Stomach (tissue), 9 donors: ENCODE results near the gene FAM20C. TPM values are rescaled to one million over a fixed set of nuclear protein-coding genes. Genes with fewer than 3 reads are reported as not detected.

Experiments used
- DNase-seq, 2 donors: peaks; one replicate each; pipeline versions ENCODE4 v3.0.0 to v3.0.0-alpha.2; 2013 to 2019
- H3K27ac ChIP-seq, 5 donors: fragments of 200-600 bp in 4 of 5; sonication (generic) in 4 of 5; one replicate each; pipeline ENCODE4 v1.5.1; 2013 to 2019; ENCODE audit warnings: mild to moderate bottlenecking in 1 of 5, moderate library complexity in 1 of 5
- H3K27me3 ChIP-seq, 3 donors: fragments of 200-600 bp; sonication (generic); one replicate each; pipeline ENCODE4 v1.5.1; 2017 to 2019; ENCODE audit warnings: mixed run types in 1 of 3
- H3K36me3 ChIP-seq, 4 donors: fragments of 200-600 bp; sonication (generic); 1 replicate in 3 of 4; 2 replicates in 1 of 4; pipeline ENCODE4 v1.5.1; 2016 to 2019
- H3K4me1 ChIP-seq, 4 donors: fragments of 200-600 bp; sonication (generic); one replicate each; pipeline ENCODE4 v1.5.1; 2016 to 2019
- H3K4me3 ChIP-seq, 4 donors: fragments of 200-600 bp; sonication (generic) in 3 of 4; one replicate each; pipeline ENCODE4 v1.5.1; 2016 to 2019; ENCODE audit warnings: mild to moderate bottlenecking in 1 of 4
- H3K9me3 ChIP-seq, 4 donors: fragments of 200-600 bp; sonication (generic); one replicate each; pipeline ENCODE4 v1.5.1; 2016 to 2019
- EP300 ChIP-seq: sonication (generic); formaldehyde crosslinking; IDR thresholded peaks from one replicate; pipeline ENCODE4 v1.6.1; 2017; ENCODE audit warnings: antibody characterized with exemption
- POLR2A ChIP-seq, 4 donors: fragments of 450-650 bp; IDR thresholded peaks; one replicate each; pipeline ENCODE4 v1.6.1; 2016; ENCODE audit warnings: antibody characterized with exemption in 4 of 4, control low read depth in 2 of 4, mild to moderate bottlenecking in 1 of 4, moderate library complexity in 1 of 4
- POLR2AphosphoS5 ChIP-seq, 3 donors: sonication (generic); formaldehyde crosslinking; IDR thresholded peaks; one replicate each; pipeline ENCODE4 v1.6.1; 2016; ENCODE audit warnings: antibody characterized with exemption in 3 of 3
- WGBS, 5 donors: extraction: QIAGEN DNeasy Blood & Tissue Kit in 3 of 5; methylation state at CpG; one replicate each; pipeline versions ENCODE4 v1.1.5 to v1.1.7; 2013 to 2018; 5-methylcytosine and 5-hydroxymethylcytosine counted together
- intact Hi-C: fragments of 100-400 bp; cut with DNase I; formaldehyde crosslinking; loops from one replicate; pipeline ENCODE4 v1.15.1; 2023; ENCODE audit warnings: low total_unique reads
- polyA plus RNA-seq, 3 donors: library from polyadenylated mRNA; stranded (reverse); fragments of 200-250 nt; gene quantifications; one replicate each; pipeline ENCODE4 v1.2.3, GENCODE V29; 2013
- total RNA-seq, 5 donors: library from RNA; depleted of rRNA; stranded (reverse); fragments of >200 nt; gene quantifications; one replicate each; pipeline versions ENCODE4 v1.1.0 to v1.2.3, GENCODE V29; 2014 to 2016
- TF ChIP-seq, protein P1 (sequence below), 7 experiments: fragments of 450-650 bp in 4 of 7; fragments of 200-600 bp in 3 of 7; sonication (generic) in 3 of 7; IDR thresholded peaks; one replicate each; pipeline ENCODE4 v1.5.1; 2016 to 2019; ENCODE audit warnings: antibody characterized with exemption in 7 of 7, control low read depth in 2 of 7, mild to moderate bottlenecking in 1 of 7
- donor health status: healthy with polysubstance abuse.
- donor health status: Bipolar disorder and iron deficiency.
- donor health status: healthy.

FAM20C gene
- total and polyA plus RNA-seq, 8 donors = 19.1 to 89.8 (median 34.5) TPM

DNA sequence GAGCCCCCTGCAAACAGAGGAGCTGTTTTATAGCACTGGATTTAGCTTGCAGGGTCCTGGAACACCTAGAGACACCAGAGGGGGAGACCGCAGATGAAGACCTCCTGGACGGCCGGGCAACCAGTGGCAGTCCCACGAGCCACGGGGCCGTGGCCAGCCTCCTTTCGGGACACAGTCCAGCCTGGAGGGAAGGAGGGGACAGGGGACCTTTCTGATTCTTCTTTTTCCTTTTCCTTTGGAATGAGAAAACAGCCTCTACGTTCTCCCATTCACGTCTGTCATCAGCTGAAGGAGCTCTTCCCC, 35.4 kb upstream of the FAM20C start:
- Histone ChIP-seq H3K27ac (no peak overlapping the region), H3K9me3 (no peaks in the 10 kb centered on the region), H3K27me3 (no peaks in the 10 kb centered on the region), H3K4me3 (no peak overlapping the region), H3K36me3 (no peaks in the 10 kb centered on the region), H3K4me1 (peaks cover 4 to 27% (median 14%) of the 10 kb centered on the region in 4 donors)
- intact Hi-C loops = no loop called here
- no peak for DNase-seq
- WGBS, 5 donors = 72 to 96% (median 89%) methylated on average over 5 to 9 of the region's 9 CpGs
- TF ChIP-seq EP300 (no peak), POLR2A (IDR thresholded peaks at IDR 0.05) (no peak), POLR2AphosphoS5 (IDR thresholded peaks at IDR 0.05) (no peak)
- TF ChIP-seq, protein P1, sequence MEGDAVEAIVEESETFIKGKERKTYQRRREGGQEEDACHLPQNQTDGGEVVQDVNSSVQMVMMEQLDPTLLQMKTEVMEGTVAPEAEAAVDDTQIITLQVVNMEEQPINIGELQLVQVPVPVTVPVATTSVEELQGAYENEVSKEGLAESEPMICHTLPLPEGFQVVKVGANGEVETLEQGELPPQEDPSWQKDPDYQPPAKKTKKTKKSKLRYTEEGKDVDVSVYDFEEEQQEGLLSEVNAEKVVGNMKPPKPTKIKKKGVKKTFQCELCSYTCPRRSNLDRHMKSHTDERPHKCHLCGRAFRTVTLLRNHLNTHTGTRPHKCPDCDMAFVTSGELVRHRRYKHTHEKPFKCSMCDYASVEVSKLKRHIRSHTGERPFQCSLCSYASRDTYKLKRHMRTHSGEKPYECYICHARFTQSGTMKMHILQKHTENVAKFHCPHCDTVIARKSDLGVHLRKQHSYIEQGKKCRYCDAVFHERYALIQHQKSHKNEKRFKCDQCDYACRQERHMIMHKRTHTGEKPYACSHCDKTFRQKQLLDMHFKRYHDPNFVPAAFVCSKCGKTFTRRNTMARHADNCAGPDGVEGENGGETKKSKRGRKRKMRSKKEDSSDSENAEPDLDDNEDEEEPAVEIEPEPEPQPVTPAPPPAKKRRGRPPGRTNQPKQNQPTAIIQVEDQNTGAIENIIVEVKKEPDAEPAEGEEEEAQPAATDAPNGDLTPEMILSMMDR (IDR thresholded peaks at IDR 0.05) = no peak

DNA sequence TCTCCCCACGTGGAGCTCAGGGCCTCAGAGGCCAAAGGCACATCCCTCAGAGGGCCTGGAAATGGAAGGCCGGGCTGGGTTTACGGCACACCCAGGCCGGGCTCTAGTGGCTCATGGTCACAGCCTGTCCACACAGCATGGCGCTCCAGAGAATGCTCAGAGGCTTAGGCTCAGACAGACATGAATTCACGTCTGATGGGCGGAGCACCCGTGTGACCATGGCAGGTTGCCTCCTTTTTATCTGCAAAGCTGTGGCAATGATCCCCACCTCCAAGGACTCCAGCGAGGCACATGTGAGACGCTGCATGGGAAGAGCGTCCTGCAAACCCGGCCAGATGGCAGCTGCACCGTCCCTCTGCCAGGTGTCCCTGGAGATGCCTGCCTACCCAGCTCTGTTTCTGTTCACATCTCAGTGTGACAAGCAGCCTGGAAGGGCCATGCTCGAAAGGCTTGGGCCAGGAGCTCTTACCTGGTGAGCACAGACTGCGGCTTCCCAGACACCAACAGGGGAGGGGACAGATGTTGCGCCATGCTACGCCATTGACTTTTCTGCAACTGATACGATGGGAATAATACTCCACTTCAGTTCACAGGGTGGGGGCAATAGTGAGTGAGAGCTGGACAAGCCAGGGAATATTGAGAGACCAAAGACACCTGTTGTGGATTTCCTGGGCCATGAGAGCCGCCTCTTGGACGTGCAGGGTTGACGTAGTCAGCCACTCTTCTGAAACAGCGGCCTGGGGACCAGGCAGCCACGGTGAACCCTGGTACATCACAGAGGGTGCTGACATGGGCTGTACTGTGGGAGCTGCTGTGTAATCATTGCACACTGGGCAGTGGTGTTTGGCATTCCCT, 34.4 kb upstream of the FAM20C start:
- Histone ChIP-seq H3K9me3 (no peaks in the 10 kb centered on the region), H3K27me3 (no peaks in the 10 kb centered on the region), H3K4me3 (no peak overlapping the region), H3K4me1 (peaks cover 4 to 27% (median 14%) of the 10 kb centered on the region in 4 donors), H3K27ac (no peak overlapping the region), H3K36me3 (no peaks in the 10 kb centered on the region)
- TF ChIP-seq POLR2A (IDR thresholded peaks at IDR 0.05) = no peak
- TF ChIP-seq, protein P1 (IDR thresholded peaks at IDR 0.05) = no peak
- TF ChIP-seq EP300 = no peak
- TF ChIP-seq POLR2AphosphoS5 (IDR thresholded peaks at IDR 0.05) = no peak
- DNase-seq = no peak
- WGBS, 5 donors = 87 to 93% (median 90%) methylated on average over 14 to 23 of the region's 23 CpGs
- intact Hi-C loops = no loop called here

DNA sequence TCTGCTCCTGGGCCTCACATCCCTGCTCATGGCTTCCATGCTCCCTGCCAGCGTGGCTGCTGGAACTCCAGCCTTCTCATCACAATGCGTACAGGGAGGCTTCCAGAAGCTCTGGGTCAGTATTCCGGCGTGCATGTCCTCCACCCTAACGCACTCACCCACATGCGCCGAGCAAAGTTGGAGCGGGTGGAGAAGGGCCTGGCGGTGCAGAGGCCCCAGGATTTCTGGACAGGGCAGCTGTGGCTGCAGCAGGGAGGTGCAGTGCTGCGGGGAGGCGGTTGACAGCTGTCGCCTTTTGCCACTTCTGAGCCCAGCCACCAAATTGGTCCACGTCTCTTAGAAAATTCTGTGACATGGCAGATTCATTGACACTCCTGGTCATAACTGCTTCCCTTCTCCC, 33.6 kb upstream of the FAM20C start:
- no peaks in the 10 kb centered on the region for H3K36me3 ChIP-seq
- no peaks in the 10 kb centered on the region for H3K9me3 ChIP-seq
- TF ChIP-seq, protein P1 (IDR thresholded peaks at IDR 0.05) = no peak
- TF ChIP-seq POLR2AphosphoS5 (IDR thresholded peaks at IDR 0.05) (no peak), EP300 (no peak)
- no peak for DNase-seq
- intact Hi-C loops = no loop called here
- peaks cover 0 to 5% (median 0%) of the 10 kb centered on the region in 3 donors for H3K27me3 ChIP-seq
- no peak overlapping the region for H3K4me3 ChIP-seq
- no peak overlapping the region for H3K27ac ChIP-seq
- H3K4me1 ChIP-seq = peaks cover 5 to 34% (median 16%) of the 10 kb centered on the region in 4 donors
- 87 to 93% (median 92%) methylated on average over 13 of the region's 13 CpGs for WGBS, 5 donors

DNA sequence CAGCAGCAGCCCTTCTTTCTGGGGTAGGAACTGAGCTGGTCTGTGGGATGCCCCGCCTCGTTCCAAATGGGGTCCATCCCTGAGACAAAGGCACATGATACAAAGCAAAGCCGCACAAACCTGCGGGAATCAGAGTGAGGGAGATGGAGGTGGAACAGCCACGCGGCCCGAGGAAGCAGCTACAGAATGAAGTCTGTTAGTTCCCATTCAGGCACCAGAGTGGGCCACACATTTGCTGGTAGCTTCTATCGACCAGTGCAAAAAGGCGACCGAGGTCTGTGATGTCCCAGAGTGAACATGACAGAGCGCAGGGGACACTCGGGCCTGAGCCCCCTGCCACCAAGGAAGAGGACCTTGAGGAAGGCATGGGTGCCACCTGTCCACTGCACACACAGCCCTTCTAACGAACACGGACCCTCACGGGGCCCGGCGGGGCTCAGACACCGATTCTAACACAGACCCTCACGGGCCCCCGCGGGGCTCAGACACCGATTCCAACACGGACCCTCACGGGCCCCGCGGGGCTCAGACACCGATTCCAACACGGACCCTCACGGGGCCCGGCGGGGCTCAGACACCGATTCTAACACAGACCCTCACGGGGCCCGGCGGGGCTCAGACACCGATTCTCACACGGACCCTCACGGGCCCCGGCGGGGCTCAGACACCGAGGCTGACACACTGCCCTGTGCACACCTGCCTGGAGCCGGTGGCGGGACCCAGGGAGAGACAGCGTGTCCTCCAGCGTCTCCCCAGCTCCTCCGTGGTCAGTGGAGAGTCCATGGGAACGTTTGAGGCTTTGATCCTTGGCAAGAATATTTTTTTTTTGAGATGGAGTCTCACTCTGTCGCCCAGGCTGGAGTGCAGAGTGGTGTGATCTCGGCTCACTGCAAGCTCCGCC, 32.8 kb upstream of the FAM20C start:
- no peak for TF ChIP-seq POLR2A (IDR thresholded peaks at IDR 0.05)
- TF ChIP-seq POLR2AphosphoS5 (IDR thresholded peaks at IDR 0.05) = no peak
- TF ChIP-seq, protein P1 (IDR thresholded peaks at IDR 0.05) = no peak
- TF ChIP-seq EP300 = no peak
- H3K4me1 ChIP-seq = peaks cover 11 to 42% (median 24%) of the 10 kb centered on the region in 4 donors
- WGBS, 5 donors = 59 to 94% (median 90%) methylated on average over 44 to 50 of the region's 50 CpGs
- H3K27me3 ChIP-seq = peaks cover 0 to 11% (median 0%) of the 10 kb centered on the region in 3 donors
- H3K27ac ChIP-seq = peak overlapping the region in 1 of 5 donors; percentile 17
- no peak for DNase-seq
- no peaks in the 10 kb centered on the region for H3K36me3 ChIP-seq
- H3K9me3 ChIP-seq = no peaks in the 10 kb centered on the region
- intact Hi-C loops = no loop called here
- H3K4me3 ChIP-seq = peak overlapping the region in 1 of 4 donors; percentile 25
